Femur (tissue), 1 donor: ENCODE results near the gene PAK1.
A peak's percentile ranks its signal among the peaks of the same experiment; 100 is the strongest.
"Not testable (repeated sequence)": the region's sequence is repeated elsewhere in the genome, so short reads cannot be mapped to it uniquely, and the experiment has no call there.

Experiments used
- DNase-seq: peaks from one replicate; pipeline ENCODE4 v3.0.0-alpha.2; 2017

Gene PAK1

DNA sequence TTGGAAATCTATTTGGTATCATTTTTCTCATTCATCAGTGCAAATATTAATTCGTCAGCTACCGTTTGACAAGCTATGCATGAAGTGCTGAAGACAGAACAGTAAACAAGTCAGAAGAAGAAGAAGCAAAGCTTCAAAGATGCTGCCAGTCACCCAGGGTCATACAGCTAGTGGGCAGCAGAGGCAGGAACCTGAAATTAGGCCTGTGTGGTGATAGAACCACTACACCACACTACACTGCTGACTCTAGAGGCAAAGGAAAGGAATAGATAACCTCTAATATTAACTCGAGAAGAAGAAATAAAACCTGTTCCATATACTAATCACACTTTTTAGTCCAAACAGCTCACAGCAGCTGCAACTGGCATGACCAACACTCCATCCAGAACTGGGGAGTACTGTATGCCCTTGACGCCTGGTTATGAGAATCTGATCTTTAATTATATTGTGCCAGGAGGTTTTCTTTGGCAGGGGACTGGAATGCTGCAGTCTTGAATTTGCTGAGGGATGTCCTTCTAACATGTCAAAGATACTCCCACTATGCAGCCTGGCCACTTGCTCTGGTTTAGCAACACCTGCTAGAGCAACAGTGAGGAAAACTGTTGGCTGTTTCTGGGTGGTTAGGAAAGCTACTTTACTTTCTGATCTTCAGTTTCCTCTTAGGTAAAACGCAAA lies 73.0 kb downstream of the PAK1 start:
- no peak for DNase-seq

DNA sequence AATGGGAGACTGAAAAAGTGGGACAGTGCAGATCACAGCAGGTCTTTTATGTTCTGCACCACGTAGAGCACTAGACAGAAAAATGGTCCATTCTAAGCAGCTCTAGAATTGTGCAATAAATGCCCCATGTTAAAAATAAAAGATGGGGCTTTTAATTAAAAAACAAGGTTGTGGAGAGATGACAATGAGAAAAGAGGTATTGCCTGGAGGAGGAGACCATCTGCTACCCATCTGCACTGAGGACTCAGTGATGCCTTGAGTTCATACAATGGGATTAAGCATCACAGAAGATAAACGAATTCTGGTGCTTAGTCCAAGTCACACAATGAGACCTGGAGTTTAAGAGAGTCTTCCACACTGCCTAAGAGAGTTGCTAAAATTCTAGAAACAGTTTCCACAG lies 73.6 kb downstream of the PAK1 start:
- no peak for DNase-seq

DNA sequence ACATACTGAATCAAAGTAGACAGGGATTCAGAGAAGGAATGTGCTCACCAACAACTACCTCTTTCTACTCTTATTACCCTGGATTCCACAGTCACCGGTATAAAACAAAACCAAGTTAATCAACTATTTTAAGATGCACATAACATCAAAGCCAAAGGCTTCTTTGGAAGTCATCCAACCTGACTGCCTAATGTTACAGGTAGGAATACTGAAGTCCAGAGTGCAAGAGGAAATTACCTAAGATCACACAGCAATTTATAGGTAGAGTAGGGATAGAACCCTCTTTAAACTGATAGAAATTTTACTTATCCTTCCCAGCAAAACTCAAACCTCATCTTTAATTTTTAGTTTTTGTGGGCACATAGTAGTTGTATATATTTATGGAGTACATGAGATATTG lies 76.3 kb downstream of the PAK1 start:
- DNase-seq, result no peak

DNA sequence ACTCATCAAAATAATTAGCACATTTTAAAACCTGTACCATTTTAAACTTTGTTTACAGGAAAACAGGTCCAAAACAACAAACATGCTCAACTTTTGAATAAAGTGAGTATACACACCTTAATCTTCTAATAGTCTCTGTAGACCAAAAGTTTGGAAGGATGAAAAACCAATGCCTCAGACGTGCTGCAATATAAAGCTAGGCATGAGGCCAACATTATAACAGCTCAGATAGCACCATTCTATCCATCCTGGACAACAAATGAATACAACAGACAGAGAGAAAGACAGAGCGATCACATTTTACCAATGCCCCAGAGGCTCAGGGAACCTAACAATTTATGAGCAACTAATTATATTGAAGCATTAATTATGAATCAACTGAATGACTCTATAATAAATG lies 77.0 kb downstream of the PAK1 start:
- DNase-seq, result no peak

DNA sequence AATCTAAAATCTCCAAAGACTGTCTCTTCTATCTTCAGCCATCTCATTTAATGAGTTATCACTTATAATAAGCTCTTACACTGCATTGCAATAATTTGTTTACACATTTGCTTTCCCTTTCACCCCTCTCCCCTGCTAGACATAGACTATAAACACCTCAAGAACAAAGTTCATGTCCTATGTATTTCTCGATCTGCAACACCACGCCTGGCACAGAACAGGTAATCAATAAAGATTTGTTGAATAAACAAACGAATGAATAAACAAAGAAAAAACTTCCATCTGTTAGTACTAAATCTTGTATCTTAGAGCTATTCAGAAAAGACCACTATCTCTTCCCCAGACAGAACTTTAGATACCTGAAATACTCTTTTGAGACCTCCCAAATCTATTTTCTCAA lies 77.6 kb downstream of the PAK1 start:
- no peak for DNase-seq

DNA sequence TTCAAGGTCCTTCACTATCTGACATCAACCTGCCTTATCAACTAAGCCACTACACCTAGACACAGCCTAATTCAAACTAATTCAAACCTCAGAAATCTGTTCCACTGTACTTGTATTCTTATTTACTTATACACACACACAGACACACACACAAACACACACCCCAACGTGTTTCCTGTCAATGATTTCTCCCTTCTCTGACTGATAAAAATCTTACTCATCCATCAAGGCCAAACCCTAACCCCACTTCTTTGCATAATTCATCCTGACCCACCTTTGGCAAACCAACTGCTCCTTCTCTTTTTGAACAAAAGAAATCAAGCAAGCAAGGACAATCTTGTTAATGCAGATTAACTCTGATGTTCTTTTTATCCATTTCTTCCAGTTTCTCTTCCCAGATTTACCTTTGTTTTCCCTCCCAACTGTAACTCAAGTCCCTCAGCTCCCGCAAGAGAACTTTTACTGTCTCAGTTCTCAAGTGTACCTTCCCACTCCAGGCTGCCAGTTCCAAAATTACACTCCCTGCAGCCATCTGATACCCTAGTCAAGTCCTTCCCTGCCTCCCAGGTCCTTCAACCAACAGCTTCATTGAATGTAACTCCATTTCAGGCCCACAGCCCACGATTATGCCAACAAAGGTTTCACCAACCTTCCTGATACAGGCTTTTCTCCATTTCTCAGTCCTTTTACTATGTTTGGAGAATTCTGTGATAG lies 78.3 kb downstream of the PAK1 start:
- no peak for DNase-seq

DNA sequence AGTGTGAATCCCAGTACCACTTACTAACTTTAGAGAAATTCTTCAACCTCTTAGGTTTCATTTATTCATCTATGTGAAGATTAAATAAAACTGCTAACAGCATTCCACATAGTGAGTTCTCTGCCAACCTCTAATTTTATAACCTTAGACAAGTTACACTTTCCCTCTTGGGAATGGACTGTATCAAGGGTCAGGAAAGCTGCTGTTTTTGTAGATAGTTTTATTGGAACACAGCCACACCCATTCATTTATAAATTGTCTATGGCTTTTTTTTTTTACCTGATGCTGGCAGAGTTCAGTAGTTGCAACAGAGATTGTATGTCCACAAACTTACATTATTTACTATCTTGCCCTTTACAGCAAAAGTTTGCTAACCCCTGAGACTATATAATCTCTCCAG lies 81.1 kb downstream of the PAK1 start:
- DNase-seq, result no peak

DNA sequence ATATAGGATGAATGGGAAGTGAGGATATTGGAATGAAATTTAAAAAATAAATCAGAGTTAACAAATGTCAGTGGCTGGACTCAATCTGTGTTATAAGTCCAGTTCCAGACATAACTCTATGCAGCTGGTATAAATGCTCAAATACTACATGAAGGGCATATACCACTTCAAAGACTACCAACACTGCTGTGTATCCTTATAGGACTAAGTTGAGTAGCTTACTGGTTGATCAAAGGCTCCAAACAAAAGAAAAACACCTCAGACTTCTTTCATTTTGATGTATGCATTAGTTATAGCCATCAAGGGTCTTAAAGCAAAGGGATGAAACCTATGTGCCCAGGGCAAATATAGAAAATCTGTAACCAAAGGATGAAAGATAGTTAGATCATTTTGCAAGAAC lies 86.2 kb downstream of the PAK1 start:
- DNase-seq, result no peak

DNA sequence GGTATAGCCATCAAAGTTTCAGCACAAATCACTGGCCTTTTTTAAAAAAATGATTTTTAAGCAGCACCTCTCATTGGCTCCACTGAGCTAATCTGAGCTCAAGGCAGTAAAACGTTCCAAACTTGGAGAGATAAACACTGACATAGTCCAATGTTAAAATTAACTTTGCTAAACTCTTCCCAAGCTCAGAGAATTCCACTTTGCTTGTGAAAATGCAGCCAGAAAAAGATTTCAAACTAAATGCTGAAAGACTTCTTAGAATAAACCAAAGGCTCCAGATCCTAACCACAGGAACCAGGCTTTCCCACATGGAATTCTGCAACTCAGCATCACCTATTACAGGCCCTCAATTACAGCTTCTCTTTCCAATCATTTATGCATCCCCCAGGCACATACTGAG lies 87.7 kb downstream of the PAK1 start:
- peak; percentile 49 for DNase-seq

DNA sequence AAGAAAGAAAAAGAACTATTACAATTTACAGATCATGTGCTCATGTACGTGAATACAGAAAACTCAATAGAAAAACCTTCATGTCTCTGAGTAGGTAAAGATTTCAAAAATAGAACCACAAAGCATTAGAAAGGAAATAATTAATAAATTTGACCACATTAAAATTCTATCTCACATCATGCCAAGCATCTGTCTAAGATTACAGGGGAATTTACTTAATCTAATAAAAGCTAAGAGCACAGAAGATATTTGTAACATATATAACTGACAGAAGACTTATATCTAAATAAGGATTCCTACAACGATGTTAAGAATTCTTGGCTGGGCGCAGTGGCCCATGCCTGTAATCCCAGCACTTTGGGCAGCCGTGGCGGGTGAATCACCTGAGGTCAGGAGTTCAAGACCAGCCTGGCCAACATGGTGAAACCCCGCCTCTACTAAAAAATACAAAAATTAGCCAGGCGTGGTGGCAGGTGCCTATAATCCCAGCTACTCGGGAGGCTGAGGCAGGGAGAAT lies 88.6 kb downstream of the PAK1 start:
- DNase-seq, result not testable (repeated sequence)

DNA sequence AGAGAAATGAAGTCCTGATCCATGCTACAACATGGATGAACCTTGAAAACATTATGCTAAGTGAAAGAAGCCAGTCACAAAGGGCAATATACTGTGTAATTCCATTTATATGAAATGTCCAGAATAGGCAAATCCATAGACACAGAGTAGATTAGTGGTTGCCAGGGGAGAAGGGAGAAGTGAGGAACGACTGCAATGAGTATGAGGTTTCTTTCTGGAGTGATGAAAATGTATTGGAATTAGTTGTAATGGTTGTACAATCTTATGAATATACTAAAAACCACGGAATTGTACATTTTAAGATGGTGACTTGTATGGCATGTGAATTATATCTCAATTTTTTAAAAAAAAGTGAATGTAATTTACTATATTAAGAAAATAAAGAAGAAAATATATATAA lies 89.3 kb downstream of the PAK1 start:
- no peak for DNase-seq

DNA sequence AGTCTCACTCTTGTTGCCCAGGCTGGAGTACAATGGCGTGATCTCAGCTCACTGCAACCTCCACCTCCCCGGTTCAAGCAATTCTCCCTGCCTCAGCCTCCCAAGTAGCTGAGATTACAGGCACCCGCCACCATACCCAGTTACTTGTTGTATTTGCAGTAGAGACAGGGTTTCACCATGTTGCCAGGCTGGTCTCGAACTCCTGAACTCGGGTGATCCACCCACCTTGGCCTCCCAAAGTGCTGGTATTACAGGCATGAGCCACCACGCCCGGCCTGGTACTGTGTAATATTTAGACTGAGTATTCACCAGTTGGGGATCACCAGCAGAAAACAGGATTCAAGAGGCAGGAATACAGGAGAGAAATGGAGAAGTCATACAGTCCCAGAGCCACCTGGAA lies 90.5 kb downstream of the PAK1 start:
- not testable (repeated sequence) for DNase-seq

DNA sequence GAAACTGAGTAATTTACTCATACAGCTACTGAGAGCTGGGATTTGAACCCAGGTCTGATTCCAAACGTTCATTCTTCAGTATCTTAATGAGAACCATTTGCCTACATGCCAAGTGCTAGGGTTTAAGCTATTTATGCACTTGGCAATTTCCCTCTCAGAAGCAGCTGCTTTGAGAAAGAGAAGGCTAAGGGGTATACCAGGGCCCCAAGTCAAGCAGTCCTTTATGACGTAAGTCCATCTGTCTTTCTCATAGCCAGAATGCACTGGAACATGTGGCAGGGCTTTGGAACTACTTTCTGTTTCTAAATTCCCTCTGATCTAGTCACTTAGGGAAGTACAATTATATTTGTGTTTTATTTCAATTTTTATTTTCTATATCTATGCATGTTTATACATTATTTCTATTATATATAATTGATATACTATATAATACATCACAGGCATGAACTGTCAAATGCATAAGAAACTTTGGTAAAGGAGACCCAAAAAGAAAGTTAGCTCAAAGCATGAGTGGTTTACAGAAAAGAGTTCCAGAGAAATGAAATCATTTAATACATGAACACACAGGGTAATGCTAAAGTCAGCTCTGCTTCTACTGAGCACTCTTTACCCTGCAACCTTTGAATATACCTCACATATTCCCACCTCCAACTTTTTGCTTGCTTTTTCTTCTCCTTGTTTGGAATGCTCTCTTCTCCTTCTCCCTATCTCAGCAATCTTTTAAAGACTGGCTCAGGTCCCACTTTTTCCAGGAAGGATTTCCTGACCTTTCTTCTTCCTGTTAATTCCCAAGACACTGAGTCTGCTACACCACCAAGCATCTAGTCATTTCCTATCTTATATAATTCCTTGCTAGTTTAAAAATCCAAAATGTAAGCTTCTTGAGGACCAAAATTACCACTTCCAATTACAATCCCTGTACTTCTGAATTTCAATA lies 91.9 kb downstream of the PAK1 start:
- peak; percentile 33 for DNase-seq

DNA sequence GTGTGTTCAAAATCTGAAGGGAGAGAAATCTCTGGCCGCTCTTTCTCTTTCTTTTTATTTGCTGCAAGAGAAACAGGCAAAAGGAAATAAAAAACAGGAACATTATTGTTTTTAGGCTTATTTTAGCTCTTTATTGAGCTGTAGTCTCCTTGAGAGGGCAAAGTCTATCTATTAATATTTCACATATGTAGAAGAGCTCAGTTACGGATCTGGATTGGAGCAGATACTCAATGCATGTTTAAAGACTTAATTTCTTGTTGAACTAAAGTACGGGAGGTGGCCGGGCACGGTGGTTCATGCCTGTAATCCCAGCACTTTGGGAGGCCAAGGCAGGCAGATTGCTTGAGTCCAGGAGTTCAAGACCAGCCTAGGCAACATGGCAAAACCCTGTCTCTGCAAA lies 94.0 kb downstream of the PAK1 start:
- DNase-seq, result no peak

DNA sequence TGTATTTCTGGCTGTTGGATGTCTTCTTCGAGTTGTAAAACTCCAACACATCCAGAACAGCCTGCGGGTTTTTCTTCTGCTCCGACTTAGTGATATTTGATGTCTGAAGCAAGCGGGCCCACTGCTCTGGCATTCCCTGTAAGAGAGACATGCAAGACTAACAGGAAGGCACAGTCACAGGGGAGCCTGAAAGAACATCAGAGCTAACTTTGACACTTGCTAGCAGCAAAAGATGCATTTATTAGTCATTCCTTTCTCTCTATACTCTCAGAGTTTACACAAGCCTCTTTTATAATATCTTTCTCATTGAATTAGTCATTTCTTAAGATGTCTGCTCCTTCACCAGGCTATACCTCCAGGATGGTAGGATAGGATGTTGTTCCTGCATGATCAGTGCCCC lies 94.6 kb downstream of the PAK1 start:
- DNase-seq, result no peak

DNA sequence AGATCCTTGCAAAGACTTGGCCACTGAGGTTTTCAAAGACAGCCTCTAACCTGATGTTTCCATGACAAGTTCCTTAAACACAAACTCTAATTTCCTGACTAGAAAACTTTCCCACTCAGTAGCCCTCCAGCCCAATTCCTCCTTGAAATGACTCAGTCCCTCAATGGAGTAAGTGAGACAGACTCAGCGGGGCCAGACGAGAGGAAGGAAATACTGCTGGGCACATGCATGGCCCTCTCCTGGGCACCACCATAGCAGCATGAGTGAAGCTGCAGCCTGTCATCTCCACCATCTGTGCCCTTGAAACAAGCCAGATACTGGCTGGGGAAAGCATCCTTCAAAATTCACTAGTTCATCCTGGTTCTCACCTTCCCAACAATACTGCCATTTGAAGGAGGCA lies 96.2 kb downstream of the PAK1 start:
- no peak for DNase-seq

DNA sequence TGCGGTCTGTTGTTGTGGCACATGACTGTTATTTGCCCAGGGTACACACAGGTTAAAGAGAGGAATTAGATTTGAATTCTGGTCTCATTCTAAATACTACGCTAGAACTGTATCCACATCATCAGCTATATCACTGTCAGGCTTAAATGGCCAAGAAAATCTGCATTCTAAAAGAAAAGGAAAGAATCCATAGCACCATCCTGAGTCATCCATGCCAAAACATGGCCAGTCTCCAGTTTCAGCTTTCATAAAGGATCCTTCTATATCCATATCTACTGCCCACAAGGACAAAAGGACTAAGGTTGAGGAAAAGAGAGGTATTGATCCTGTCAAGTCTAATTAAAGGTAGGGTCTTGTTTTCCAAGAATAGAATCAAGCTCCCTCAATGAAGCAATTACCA lies 98.8 kb downstream of the PAK1 start:
- DNase-seq, result no peak

DNA sequence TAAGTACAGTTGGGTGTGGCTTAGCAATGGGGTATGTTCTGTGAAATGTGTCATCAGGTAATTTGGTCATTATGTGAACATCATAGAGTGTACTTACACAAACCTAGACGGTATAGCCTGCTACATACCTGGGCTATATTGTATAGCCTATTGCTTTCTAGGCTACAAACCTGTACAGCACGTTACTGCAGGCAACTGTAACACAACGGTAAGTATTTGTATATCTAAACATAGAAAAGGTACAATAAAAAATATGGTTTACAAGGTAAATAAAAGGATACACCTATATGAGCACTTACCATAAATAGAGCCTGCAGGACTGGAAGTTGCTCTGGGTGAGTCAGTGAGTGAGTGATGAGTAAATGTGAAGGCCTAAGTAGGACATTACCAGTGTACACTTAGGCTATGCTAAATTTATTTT lies 99.3 kb downstream of the PAK1 start:
- no peak for DNase-seq

DNA sequence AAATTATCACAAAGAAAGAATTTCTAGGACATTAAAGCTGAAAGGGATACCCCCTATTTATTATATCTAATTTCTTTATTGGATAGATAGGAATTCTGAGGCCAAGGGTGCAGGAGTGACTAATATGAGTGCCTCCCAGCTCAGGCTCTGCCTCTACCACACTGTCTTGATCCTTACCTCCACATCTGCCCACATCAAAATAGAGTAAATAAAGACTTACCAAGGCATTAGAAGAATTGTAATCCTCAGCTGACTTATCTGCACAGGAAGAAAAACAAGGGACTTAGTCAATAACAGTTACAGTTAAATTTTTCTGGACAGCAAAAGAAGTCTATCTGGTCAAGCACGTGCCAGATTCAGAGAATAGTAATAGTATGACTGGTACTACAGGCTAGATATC lies 99.8 kb downstream of the PAK1 start:
- DNase-seq, result no peak

DNA sequence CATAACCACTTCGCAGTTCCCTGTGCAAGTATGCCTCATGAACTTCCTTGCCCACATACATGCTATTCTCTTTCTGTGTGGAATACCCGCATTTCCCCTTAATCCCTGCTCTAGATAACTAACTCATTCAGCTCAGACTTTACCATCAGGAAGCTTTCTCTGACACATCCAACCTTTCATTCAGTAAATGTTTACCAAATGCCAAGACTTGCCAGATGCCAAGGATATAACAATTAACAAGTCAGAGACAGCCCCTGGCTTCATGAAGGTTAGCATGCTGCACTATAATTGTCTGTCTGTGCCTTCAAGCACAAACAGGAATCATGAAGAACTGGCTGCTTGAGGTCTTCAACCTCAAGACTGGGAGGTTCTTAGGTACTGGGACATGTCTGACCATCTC lies 101.2 kb downstream of the PAK1 start:
- DNase-seq, result no peak

DNA sequence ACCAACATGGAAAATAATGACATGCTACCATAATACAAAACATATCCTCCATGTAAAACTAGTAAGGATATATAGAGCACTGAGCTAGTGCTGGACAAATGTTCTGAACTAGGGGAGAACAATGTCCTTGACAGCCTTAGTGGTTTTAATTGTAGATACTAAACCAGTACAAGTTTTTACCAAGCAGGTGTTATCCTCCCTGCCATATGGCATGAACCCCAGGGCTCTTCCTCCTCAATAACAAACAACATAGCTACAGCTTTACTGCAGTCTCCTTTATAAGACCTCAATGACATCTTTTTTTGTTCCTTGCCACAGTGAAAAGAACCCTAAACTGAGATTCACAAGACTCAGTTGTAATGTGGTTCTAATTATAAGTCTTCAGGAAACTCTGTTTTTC lies 102.2 kb downstream of the PAK1 start:
- no peak for DNase-seq

DNA sequence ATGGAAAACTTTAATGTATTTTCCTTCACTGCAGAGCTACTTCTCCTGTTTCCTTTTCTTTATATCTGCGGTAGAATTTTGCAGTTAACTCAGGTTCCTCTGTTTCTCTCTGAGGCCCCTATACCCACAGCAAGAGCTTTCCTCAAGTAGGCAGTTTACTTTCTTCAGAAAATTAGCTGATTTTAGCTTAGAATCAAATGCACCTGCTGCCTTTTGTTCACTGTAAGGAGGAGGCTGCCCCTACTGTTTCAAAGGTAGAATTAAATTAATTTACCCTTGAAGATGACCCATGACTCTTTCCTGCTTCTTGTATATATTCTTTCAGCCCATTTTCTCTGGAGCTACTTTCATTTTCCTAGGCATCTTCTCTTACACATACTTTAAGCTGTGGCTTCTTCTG lies 103.7 kb downstream of the PAK1 start:
- DNase-seq, result no peak

DNA sequence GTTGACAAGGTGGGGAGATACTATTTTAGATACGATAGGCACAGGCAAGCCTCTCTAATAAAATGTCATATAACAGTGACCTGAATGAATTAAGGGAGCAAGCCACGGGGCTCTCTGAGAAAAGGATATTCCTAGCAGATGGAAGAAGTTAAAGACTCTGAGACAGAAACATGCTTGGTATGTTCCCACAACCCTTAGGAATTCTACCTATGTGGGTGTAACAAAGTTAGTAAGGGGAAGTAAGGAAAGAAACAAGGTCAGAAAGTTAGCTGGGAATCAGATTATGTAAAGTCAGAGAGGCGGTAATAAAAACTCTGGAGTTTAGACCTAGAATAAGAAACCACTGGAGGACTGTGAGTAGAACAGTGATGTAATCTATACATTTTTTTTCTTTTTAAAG lies 112.7 kb downstream of the PAK1 start:
- DNase-seq, result no peak

DNA sequence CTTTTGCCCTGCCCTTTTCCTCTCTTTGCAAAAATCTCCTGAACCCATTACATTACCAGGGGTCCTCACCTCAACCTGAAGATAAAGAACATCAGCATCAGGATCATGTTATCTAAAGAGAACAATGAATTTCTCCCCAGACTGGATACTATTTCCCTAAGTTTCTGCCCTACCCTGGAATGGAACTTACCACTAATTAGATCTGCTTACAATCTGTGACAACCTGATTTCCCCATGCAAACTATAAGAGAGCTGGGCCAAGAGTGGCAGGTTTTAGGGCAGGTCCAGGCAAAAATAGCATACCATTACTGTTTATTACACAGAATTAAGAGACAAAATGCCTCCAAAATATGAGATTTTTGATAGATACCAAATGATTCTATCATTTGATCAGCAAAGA lies 114.4 kb downstream of the PAK1 start:
- DNase-seq, result no peak
